Peyer's patch (tissue), 4 donors: ENCODE results near the gene ARID1B. TPM values are rescaled to one million over a fixed set of nuclear protein-coding genes. Genes with fewer than 3 reads are reported as not detected.

Experiments used
- DNase-seq, 3 donors: peaks; one replicate each; pipeline ENCODE4 v3.0.0-alpha.2; 2017 to 2019
- H3K27ac ChIP-seq, 4 donors: fragments of 200-600 bp; sonication (generic); one replicate each; pipeline ENCODE4 v1.5.1; 2016 to 2019
- H3K27me3 ChIP-seq, 2 donors: fragments of 200-600 bp; sonication (generic); one replicate each; pipeline ENCODE4 v1.5.1; 2019
- H3K36me3 ChIP-seq, 3 donors: fragments of 200-600 bp; sonication (generic); one replicate each; pipeline ENCODE4 v1.5.1; 2016 to 2019
- H3K4me1 ChIP-seq, 4 donors: fragments of 200-600 bp; sonication (generic); one replicate each; pipeline ENCODE4 v1.5.1; 2016 to 2019
- H3K4me3 ChIP-seq, 4 donors: fragments of 200-600 bp; sonication (generic); 1 replicate in 3 of 4; 2 replicates in 1 of 4; pipeline ENCODE4 v1.5.1; 2016 to 2019; ENCODE audit warnings: mild to moderate bottlenecking in 1 of 4
- H3K9me3 ChIP-seq, 4 donors: fragments of 200-600 bp; sonication (generic); one replicate each; pipeline ENCODE4 v1.5.1; 2016 to 2019; ENCODE audit warnings: mild to moderate bottlenecking in 1 of 4
- POLR2A ChIP-seq, 2 donors: fragments of 450-650 bp; IDR thresholded peaks; one replicate each; pipeline ENCODE4 v1.5.1; 2017; ENCODE audit warnings: antibody characterized with exemption in 2 of 2, mild to moderate bottlenecking in 2 of 2, moderate library complexity in 2 of 2
- total RNA-seq, 4 donors: library from RNA; depleted of rRNA; stranded (reverse); fragments of >200 nt; gene quantifications; one replicate each; pipeline ENCODE4 v1.1.0, GENCODE V29; 2016
- TF ChIP-seq, protein P1 (sequence below), 6 experiments: fragments of 450-650 bp in 4 of 6; fragments of 200-600 bp in 2 of 6; sonication (generic) in 1 of 6; IDR thresholded peaks; one replicate each; pipeline ENCODE4 v1.5.1; 2017 to 2019; ENCODE audit warnings: antibody characterized with exemption in 6 of 6, mild to moderate bottlenecking in 3 of 6, moderate library complexity in 1 of 6

The ARID1B gene
- total RNA-seq, 4 donors from 2014 or later, result 117 to 174 (median 149) TPM

- no peaks in the 10 kb centered on the region for H3K27me3 ChIP-seq
- DNase-seq, result no peak
- H3K36me3 ChIP-seq, result no peaks in the 10 kb centered on the region
- H3K4me3 ChIP-seq, result no peak overlapping the region
- no peak overlapping the region for H3K27ac ChIP-seq
- no peak for TF ChIP-seq POLR2A (IDR thresholded peaks at IDR 0.05)
- TF ChIP-seq, protein P1, sequence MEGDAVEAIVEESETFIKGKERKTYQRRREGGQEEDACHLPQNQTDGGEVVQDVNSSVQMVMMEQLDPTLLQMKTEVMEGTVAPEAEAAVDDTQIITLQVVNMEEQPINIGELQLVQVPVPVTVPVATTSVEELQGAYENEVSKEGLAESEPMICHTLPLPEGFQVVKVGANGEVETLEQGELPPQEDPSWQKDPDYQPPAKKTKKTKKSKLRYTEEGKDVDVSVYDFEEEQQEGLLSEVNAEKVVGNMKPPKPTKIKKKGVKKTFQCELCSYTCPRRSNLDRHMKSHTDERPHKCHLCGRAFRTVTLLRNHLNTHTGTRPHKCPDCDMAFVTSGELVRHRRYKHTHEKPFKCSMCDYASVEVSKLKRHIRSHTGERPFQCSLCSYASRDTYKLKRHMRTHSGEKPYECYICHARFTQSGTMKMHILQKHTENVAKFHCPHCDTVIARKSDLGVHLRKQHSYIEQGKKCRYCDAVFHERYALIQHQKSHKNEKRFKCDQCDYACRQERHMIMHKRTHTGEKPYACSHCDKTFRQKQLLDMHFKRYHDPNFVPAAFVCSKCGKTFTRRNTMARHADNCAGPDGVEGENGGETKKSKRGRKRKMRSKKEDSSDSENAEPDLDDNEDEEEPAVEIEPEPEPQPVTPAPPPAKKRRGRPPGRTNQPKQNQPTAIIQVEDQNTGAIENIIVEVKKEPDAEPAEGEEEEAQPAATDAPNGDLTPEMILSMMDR (IDR thresholded peaks at IDR 0.05), result no peak
- no peaks in the 10 kb centered on the region for H3K9me3 ChIP-seq
- H3K4me1 ChIP-seq, result peaks cover 0 to 4% (median 0%) of the 10 kb centered on the region in 4 donors
Measured at GRCh38 chr6:156756630-156757610, 20.3 kb upstream of the ARID1B start.

- Histone ChIP-seq H3K27ac (no peak overlapping the region), H3K4me3 (no peak overlapping the region), H3K9me3 (no peaks in the 10 kb centered on the region), H3K4me1 (peaks cover 0 to 4% (median 0%) of the 10 kb centered on the region in 4 donors), H3K27me3 (no peaks in the 10 kb centered on the region), H3K36me3 (no peaks in the 10 kb centered on the region)
- TF ChIP-seq, protein P1 (IDR thresholded peaks at IDR 0.05), result no peak
- TF ChIP-seq POLR2A (IDR thresholded peaks at IDR 0.05), result no peak
- no peak for DNase-seq
Measured at GRCh38 chr6:156757849-156758248, 19.3 kb upstream of the ARID1B start.

DNA sequence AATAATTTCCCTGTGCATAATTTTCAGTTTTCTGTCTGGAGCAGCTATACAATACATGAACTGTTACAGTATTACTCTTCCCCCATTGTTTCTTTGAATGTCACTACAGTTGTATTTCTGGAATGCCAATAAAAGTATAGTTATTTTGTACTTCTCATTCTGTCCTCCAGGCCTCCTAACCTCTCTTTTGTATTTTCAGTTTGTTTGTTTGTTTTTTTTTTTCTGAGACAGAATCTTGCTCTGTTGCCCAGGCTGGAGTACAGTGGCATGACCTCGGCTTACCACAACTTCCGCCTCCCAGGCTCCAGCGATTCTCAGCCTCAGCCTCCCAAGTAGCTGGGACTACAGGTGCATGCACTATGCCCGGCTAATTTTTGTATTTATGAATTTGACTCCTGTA, 16.8 kb upstream of the ARID1B start:
- H3K4me3 ChIP-seq, result no peak overlapping the region

DNA sequence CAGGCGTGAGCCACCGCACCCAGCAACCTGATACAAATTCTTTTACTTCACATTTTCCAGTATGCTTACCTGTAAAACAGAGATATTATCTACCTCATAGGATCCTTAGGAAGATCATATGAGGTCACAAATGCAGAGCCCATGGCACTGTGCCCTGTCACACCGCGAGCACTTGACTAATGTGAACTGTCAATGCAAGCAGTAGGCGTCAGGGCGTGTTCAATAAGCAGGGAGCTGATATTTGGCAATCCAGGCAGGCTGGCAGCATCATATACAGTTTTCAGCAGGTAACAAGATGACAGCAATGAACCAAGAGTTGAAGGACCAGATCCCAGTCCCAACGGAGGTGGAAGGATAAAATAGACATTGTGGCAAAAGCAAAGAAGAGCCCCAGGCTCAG, 14.6 kb upstream of the ARID1B start:
- Histone ChIP-seq H3K4me1 (no peaks in the 10 kb centered on the region), H3K9me3 (no peaks in the 10 kb centered on the region), H3K27ac (no peak overlapping the region), H3K4me3 (no peak overlapping the region), H3K36me3 (no peaks in the 10 kb centered on the region), H3K27me3 (no peaks in the 10 kb centered on the region)
- no peak for DNase-seq
- TF ChIP-seq, protein P1 (IDR thresholded peaks at IDR 0.05), result no peak
- no peak for TF ChIP-seq POLR2A (IDR thresholded peaks at IDR 0.05)

More for the DNA sequence above, 16.8 kb upstream of the ARID1B start:
- no peak for DNase-seq
- H3K27me3 ChIP-seq, result no peaks in the 10 kb centered on the region
- TF ChIP-seq, protein P1 (IDR thresholded peaks at IDR 0.05), result no peak
- TF ChIP-seq POLR2A (IDR thresholded peaks at IDR 0.05), result no peak
- H3K36me3 ChIP-seq, result no peaks in the 10 kb centered on the region
- no peaks in the 10 kb centered on the region for H3K4me1 ChIP-seq
- no peak overlapping the region for H3K27ac ChIP-seq
- no peaks in the 10 kb centered on the region for H3K9me3 ChIP-seq

DNA sequence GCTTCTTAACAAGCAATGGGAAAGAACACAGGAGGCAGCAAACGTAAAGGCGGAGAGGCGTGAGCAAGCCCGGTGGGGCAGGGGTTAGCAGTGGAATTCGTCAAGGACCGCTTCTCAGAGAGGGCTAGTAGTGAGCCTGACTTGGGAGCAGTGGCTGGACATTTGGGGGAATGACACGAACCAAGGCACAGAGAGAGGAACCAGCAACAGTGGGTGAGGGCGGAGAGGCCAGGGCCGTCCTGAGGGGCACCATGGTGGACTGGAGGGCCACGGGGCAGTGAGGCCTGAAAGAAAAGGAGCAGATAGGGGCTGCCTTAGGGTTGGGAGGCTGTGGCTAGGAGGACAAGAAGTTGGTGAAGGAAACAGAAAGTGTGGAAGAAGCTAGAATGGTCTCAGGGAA, 12.1 kb upstream of the ARID1B start:
- Histone ChIP-seq H3K9me3 (no peaks in the 10 kb centered on the region), H3K27ac (no peak overlapping the region), H3K4me1 (no peaks in the 10 kb centered on the region), H3K4me3 (no peak overlapping the region), H3K27me3 (no peaks in the 10 kb centered on the region), H3K36me3 (no peaks in the 10 kb centered on the region)
- no peak for DNase-seq
- TF ChIP-seq POLR2A (IDR thresholded peaks at IDR 0.05), result no peak
- TF ChIP-seq, protein P1 (IDR thresholded peaks at IDR 0.05), result no peak
